Measurements from ENCODE around the gene GALNS.

GRCh38 chr16:88867581-88868246 lies 11.0 kb upstream of the GALNS start:
- no peak for TF ChIP-seq CTCF (IDR thresholded peaks at IDR 0.05; ENCODE audit: insufficient read depth, low read length, poor library complexity, severe bottlenecking)
- TF ChIP-seq EZH2phosphoT487 (conservative IDR thresholded peaks at IDR 0.05; ENCODE audit: low read length), result no peak

Measured in SU-DHL-6 (cell line).